ENCODE results near the gene COL15A1. TPM values are rescaled to one million over a fixed set of nuclear protein-coding genes. Genes with fewer than 3 reads are reported as not detected.
A peak's percentile ranks its signal among the peaks of the same experiment; 100 is the strongest.

The COL15A1 gene
- total and polyA plus RNA-seq, 8 donors = 10.7 to 173 (median 27.8) TPM

GRCh38 chr9:98933890-98934289, 9.8 kb upstream of the COL15A1 start:
- DNase-seq = no peak
- Histone ChIP-seq H3K36me3 (no peaks in the 10 kb centered on the region), H3K4me1 (no peaks in the 10 kb centered on the region), H3K27ac (no peak overlapping the region), H3K27me3 (no peaks in the 10 kb centered on the region), H3K9me3 (no peaks in the 10 kb centered on the region), H3K4me3 (no peak overlapping the region)
- TF ChIP-seq EP300 (IDR thresholded peaks at IDR 0.05) (no peak), CTCF (IDR thresholded peaks at IDR 0.05) (no peak), POLR2AphosphoS5 (IDR thresholded peaks at IDR 0.05) (no peak), POLR2A (IDR thresholded peaks at IDR 0.05) (no peak)
- intact Hi-C loops (cut with DNase I; ENCODE audit: low total_unique reads) = no loop called here
- 34 to 98% (median 84%) methylated on average over 2 of the region's 2 CpGs for WGBS, 5 donors

GRCh38 chr9:98935071-98935505, 8.6 kb upstream of the COL15A1 start:
- no peaks in the 10 kb centered on the region for H3K36me3 ChIP-seq
- no peaks in the 10 kb centered on the region for H3K4me1 ChIP-seq
- DNase-seq = no peak
- H3K27ac ChIP-seq = no peak overlapping the region
- 38 to 55% (median 41%) methylated on average over 3 of the region's 3 CpGs for WGBS, 5 donors
- TF ChIP-seq CTCF (IDR thresholded peaks at IDR 0.05) (no peak), POLR2AphosphoS5 (IDR thresholded peaks at IDR 0.05) (no peak), EP300 (IDR thresholded peaks at IDR 0.05) (no peak), POLR2A (IDR thresholded peaks at IDR 0.05) (no peak)
- no peaks in the 10 kb centered on the region for H3K27me3 ChIP-seq
- intact Hi-C loops (cut with DNase I; ENCODE audit: low total_unique reads) = no loop called here
- no peak overlapping the region for H3K4me3 ChIP-seq
- no peaks in the 10 kb centered on the region for H3K9me3 ChIP-seq

GRCh38 chr9:98940276-98940675, 3.4 kb upstream of the COL15A1 start:
- 46 to 51% (median 48%) methylated on average over 3 of the region's 3 CpGs for WGBS, 5 donors

GRCh38 chr9:98941946-98942523, 1.7 kb upstream of the COL15A1 start:
- no peak for TF ChIP-seq POLR2AphosphoS5 (IDR thresholded peaks at IDR 0.05)
- Histone ChIP-seq H3K27me3 (peaks cover 0 to 47% (median 32%) of the 10 kb centered on the region in 3 donors), H3K27ac (peak overlapping the region in 2 of 5 donors; percentile 5 to 87), H3K36me3 (no peaks in the 10 kb centered on the region), H3K9me3 (no peaks in the 10 kb centered on the region), H3K4me1 (peaks cover 0 to 43% (median 17%) of the 10 kb centered on the region in 4 donors), H3K4me3 (no peak overlapping the region)
- WGBS, 5 donors = 80 to 89% (median 82%) methylated on average over 8 of the region's 8 CpGs
- no peak for DNase-seq
- intact Hi-C loops (cut with DNase I; ENCODE audit: low total_unique reads) = no loop called here

More at GRCh38 chr9:98940276-98940675, 3.4 kb upstream of the COL15A1 start:
- H3K4me1 ChIP-seq = peaks cover 0 to 30% (median 17%) of the 10 kb centered on the region in 4 donors
- H3K27me3 ChIP-seq = peaks cover 0 to 32% (median 21%) of the 10 kb centered on the region in 3 donors
- DNase-seq = peak in 1 of 2 donors; percentile 54
- TF ChIP-seq POLR2AphosphoS5 (IDR thresholded peaks at IDR 0.05) (no peak), POLR2A (IDR thresholded peaks at IDR 0.05) (no peak), EP300 (IDR thresholded peaks at IDR 0.05) (no peak), CTCF (IDR thresholded peaks at IDR 0.05) (no peak)
- H3K36me3 ChIP-seq = no peaks in the 10 kb centered on the region
- H3K27ac ChIP-seq = peak overlapping the region in 2 of 5 donors; percentile 14 to 48
- intact Hi-C loops (cut with DNase I; ENCODE audit: low total_unique reads) = no loop called here
- no peaks in the 10 kb centered on the region for H3K9me3 ChIP-seq
- no peak overlapping the region for H3K4me3 ChIP-seq

Data from stomach (tissue), 9 donors.